HepG2 (cell line): ENCODE measurements around the gene NDST1. TPM values are rescaled to one million over a fixed set of nuclear protein-coding genes. Genes with fewer than 3 reads are reported as not detected.
A peak's percentile ranks its signal among the peaks of the same experiment; 100 is the strongest.

Source experiments
- CSRNP1 ChIP-seq: sonication (generic); formaldehyde crosslinking; IDR thresholded peaks from 2 replicates; pipeline ENCODE4 v1.8.1; 2023; ENCODE audit warnings: mild to moderate bottlenecking, missing genetic modification reagents
- FOXM1 ChIP-seq: sonication (generic); formaldehyde crosslinking; IDR thresholded peaks from 2 replicates; pipeline ENCODE4 v1.5.0; 2020; ENCODE audit warnings: missing genetic modification reagents
- GTF2F1 ChIP-seq: fragments of 150-350 bp; IDR thresholded peaks from 2 replicates; pipeline ENCODE4 v1.6.1; 2014; ENCODE audit warnings: low read length
- GTF3A ChIP-seq: sonication (generic); formaldehyde crosslinking; conservative IDR thresholded peaks from 2 replicates; pipeline ENCODE4 v1.4.0; 2020; ENCODE audit warnings: mild to moderate bottlenecking, missing genetic modification reagents
- KDM5B ChIP-seq: sonication (generic); formaldehyde crosslinking; IDR thresholded peaks from 2 replicates; pipeline ENCODE4 v1.4.0; 2020; ENCODE audit warnings: missing genetic modification reagents, mild to moderate bottlenecking, borderline replicate concordance
- KDM6A ChIP-seq: IDR thresholded peaks from 2 replicates; pipeline ENCODE4 v1.6.1; 2016; ENCODE audit warnings: low read depth
- KMT2A ChIP-seq: sonication (generic); formaldehyde crosslinking; IDR thresholded peaks from 2 replicates; pipeline ENCODE4 v1.4.0; 2020; ENCODE audit warnings: missing genetic modification reagents
- KMT2B ChIP-seq: IDR thresholded peaks from 2 replicates; pipeline ENCODE4 v1.6.1; 2016; ENCODE audit warnings: missing genetic modification reagents, missing compliant biosample characterization
- MYC ChIP-seq: sonication (generic); formaldehyde crosslinking; IDR thresholded peaks from 2 replicates; pipeline ENCODE4 v1.9.0; 2021; ENCODE audit warnings: missing genetic modification reagents, borderline replicate concordance
- RBAK ChIP-seq: sonication (generic); formaldehyde crosslinking; IDR thresholded peaks from 2 replicates; pipeline ENCODE4 v1.5.1; 2020; ENCODE audit warnings: mild to moderate bottlenecking, missing genetic modification reagents
- THAP7 ChIP-seq: sonication (generic); formaldehyde crosslinking; IDR thresholded peaks from 2 replicates; pipeline ENCODE4 v1.8.1; 2023; ENCODE audit warnings: mild to moderate bottlenecking, missing genetic modification reagents
- ZNF12 ChIP-seq: sonication (generic); formaldehyde crosslinking; IDR thresholded peaks from 2 replicates; pipeline ENCODE4 v1.5.0; 2020; ENCODE audit warnings: missing genetic modification reagents
- ZNF142 ChIP-seq: sonication (generic); formaldehyde crosslinking; IDR thresholded peaks from 2 replicates; pipeline ENCODE4 v1.4.0; 2020; ENCODE audit warnings: missing genetic modification reagents
- ZNF30 ChIP-seq: sonication (generic); formaldehyde crosslinking; IDR thresholded peaks from 2 replicates; pipeline ENCODE4 v1.5.0; 2020; ENCODE audit warnings: mild to moderate bottlenecking, missing genetic modification reagents
- ZNF619 ChIP-seq: sonication (generic); formaldehyde crosslinking; IDR thresholded peaks from 2 replicates; pipeline ENCODE4 v1.4.0; 2020; ENCODE audit warnings: mild to moderate bottlenecking, missing genetic modification reagents
- ZNF674 ChIP-seq: sonication (generic); formaldehyde crosslinking; IDR thresholded peaks from 2 replicates; pipeline ENCODE4 v1.5.0; 2020; ENCODE audit warnings: low read depth, mild to moderate bottlenecking, missing genetic modification reagents
- ZNF678 ChIP-seq: sonication (generic); formaldehyde crosslinking; IDR thresholded peaks from 2 replicates; pipeline ENCODE4 v1.4.0; 2020; ENCODE audit warnings: mild to moderate bottlenecking, missing genetic modification reagents
- ZNF703 ChIP-seq: sonication (generic); formaldehyde crosslinking; IDR thresholded peaks from 2 replicates; pipeline ENCODE4 v1.5.1; 2020; ENCODE audit warnings: missing genetic modification reagents, mild to moderate bottlenecking, moderate library complexity, borderline replicate concordance
- ZNF850 ChIP-seq: sonication (generic); formaldehyde crosslinking; conservative IDR thresholded peaks from 2 replicates; pipeline ENCODE4 v1.9.0; 2021; ENCODE audit warnings: mild to moderate bottlenecking, missing genetic modification reagents
- polyA plus RNA-seq, 8 experiments: library from polyadenylated mRNA; depleted of rRNA in 3 of 8; stranded (reverse) in 7 of 8; unstranded in 1 of 8; fragments of >200 nt; fragmentation: Illumina TruSeq in 4 of 8; extraction: Trizol in 4 of 8; gene quantifications; 2 replicates each; pipeline versions ENCODE4 v1.2.1 to v1.2.3, GENCODE V29; 2011 to 2016; ENCODE audit warnings: low read depth in 4 of 8, missing spikeins in 1 of 8, mixed read lengths in 1 of 8; ENCODE audit not compliant: insufficient read depth in 1 of 8
- total RNA-seq, 5 experiments: library from RNA; depleted of rRNA; stranded (reverse); fragments of >200 nt; fragmentation: Illumina TruSeq; extraction: Trizol; gene quantifications; 2 replicates each; pipeline ENCODE4 v1.2.3, GENCODE V29; 2016; ENCODE audit warnings: low read depth in 1 of 5
- TF ChIP-seq, protein P1 (sequence below): sonication (generic); formaldehyde crosslinking; IDR thresholded peaks from 2 replicates; pipeline ENCODE4 v1.4.0; 2020; ENCODE audit warnings: mild to moderate bottlenecking, missing genetic modification reagents

The NDST1 gene
- total and polyA plus RNA-seq, 2 of the 13 experiments (the other 11 are each of a cell fraction or from before 2014, with no cell fraction given) = 23.8 to 26.2 TPM

DNA sequence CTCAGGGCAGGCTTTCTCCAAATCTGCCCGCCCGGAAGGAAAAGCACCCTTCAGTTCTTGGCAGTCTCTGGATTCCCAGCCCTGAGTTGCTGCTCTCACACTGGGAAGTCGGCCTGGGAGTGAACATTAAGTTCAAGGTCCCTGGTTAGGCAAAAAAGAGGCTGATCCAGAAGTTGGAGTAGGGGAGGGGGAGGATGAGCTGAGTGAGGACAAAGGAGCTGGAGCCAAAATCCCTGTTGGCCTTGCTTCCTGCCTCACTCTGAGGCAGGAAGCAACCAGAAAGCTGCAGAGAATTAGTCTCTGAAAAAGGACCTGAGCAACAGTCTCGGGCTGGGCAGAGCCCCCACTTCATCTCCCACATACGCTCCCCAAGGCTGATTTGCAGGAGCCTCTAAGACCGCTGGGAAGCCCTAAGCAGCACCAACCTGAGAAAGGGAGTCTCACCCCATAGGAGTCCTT lies 43.3 kb upstream of the NDST1 start (continued):
- TF ChIP-seq CSRNP1 (no peak), ZNF30 (CRISPR knock-in tag) (no peak), ZNF674 (CRISPR knock-in tag) (no peak), ZNF703 (CRISPR knock-in tag) (no peak), ZNF678 (no peak), ZNF619 (CRISPR knock-in tag) (no peak), GTF2F1 (no peak), KDM6A (CRISPR knock-in tag) (no peak), ZNF12 (CRISPR knock-in tag) (no peak), ZNF850 (CRISPR knock-in tag) (no peak), THAP7 (CRISPR knock-in tag) (no peak), ZNF142 (CRISPR knock-in tag) (peak; percentile 92), RBAK (CRISPR knock-in tag) (no peak), KDM5B (CRISPR knock-in tag) (no peak), GTF3A (no peak), MYC (CRISPR knock-in tag) (no peak), KMT2B (CRISPR knock-in tag) (no peak), KMT2A (CRISPR knock-in tag) (no peak), FOXM1 (CRISPR knock-in tag) (no peak)
- TF ChIP-seq, protein P1, sequence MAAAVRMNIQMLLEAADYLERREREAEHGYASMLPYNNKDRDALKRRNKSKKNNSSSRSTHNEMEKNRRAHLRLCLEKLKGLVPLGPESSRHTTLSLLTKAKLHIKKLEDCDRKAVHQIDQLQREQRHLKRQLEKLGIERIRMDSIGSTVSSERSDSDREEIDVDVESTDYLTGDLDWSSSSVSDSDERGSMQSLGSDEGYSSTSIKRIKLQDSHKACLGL (CRISPR knock-in tag) = no peak
